ENCODE measurements around the gene DDX49.
"Not testable (repeated sequence)": the region's sequence is repeated elsewhere in the genome, so short reads cannot be mapped to it uniquely, and the experiment has no call there.

DDX49 gene

GRCh38 chr19:18895824-18896341 lies 23.6 kb upstream of the DDX49 start, which contains the start of gene CERS1:
TSS of gene CERS1 (minus strand) at chr19:18896158. CDS start at chr19:18896072, 86 bp downstream.
- DNase-seq (ENCODE audit: low read depth in 2 of 2), result no peak

DNA sequence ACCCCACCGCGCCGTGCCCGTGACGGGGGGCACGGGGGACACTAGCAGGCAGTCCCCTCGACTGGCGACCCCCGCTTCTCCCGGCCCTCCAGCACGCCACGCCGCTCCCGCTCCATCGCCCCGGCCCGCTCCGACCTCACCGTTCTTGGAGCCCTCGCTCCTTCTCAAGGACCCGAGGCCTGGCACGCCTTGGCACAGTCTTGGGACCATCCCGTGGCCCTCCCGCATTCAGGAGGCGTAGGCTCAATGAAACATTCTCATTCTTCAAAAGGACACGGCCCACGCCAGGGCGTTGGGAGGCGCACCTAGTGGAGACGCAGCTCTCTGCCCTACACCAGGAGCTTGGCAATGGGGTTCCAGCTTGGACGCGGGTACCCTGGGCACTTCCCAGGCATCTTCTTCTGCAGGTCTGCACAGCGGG lies 23.1 kb upstream of the DDX49 start:
- DNase-seq (ENCODE audit: low read depth in 2 of 2), result no peak

GRCh38 chr19:18897094-18898029 lies 22.2 kb upstream of the DDX49 start:
- DNase-seq (ENCODE audit: low read depth in 2 of 2), result no peak

DNA sequence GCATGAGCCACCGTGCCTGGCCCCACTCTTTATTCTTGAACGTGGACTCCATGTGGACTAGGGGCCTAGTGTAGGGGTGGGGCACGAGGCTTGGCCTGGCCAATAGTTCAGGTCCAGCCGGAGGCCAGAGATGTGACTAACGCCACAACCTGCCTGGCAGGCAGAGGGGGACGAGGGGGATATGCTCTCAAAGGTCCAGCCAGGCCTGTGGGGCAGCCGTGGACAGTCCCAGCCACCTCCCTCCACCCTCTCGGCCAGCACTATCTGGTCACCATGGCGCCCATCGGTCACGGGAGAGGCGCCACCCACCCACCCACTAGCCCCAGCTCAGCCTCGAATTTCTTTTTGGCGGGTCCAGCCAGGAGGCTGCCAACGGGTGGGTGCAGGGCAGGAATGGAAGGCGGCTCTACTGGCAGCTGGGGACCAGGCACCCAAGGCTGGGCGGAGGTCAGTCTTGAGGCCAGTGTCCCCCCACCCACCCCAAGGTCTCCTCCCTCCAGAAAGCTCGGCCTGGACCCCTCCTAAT lies 21.4 kb upstream of the DDX49 start:
- no peak for DNase-seq (ENCODE audit: low read depth in 2 of 2)

DNA sequence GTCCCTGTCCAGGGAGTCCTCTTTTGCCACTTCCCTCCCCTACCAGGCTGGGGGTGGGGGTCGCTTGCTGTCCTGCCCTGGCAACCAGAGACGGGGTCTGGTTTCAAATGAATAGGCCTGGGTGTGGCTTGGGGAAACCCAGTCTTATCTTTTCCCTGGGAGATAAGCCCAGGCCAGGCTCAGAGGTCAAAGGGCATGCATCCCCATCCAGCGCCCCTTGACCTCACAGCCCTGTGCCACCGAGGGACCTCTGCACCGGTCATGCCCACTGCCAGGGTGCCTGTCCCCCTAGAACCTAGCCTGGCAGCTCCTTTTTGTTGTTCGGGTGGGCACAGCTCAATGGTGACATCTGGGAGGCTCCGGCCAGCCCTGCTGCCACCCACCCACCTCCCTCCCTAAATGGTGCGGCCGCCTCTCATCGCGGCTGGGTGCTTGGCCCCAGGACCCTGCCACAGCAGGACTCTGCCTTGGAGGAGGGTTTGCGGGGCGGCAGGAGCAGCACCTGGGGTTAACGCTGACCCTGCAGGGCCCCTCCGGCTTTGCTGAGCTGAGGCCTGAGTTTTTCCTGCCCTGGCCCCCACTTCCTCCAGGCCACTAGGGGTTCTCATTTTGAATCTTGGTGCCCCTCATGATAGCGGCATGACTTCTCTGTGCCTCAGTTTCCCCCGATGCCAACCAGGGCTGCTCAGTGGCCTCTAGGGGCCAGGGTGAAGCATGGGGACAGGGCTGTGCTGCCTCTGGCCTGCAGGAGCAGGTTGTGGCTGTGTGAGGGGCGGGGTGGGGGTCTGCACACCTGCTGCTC lies 20.7 kb upstream of the DDX49 start:
- no peak for DNase-seq (ENCODE audit: low read depth in 2 of 2)

- DNase-seq (ENCODE audit: low read depth in 2 of 2), result no peak
Observed at GRCh38 chr19:18899624-18900560, 19.6 kb upstream of the DDX49 start.

DNA sequence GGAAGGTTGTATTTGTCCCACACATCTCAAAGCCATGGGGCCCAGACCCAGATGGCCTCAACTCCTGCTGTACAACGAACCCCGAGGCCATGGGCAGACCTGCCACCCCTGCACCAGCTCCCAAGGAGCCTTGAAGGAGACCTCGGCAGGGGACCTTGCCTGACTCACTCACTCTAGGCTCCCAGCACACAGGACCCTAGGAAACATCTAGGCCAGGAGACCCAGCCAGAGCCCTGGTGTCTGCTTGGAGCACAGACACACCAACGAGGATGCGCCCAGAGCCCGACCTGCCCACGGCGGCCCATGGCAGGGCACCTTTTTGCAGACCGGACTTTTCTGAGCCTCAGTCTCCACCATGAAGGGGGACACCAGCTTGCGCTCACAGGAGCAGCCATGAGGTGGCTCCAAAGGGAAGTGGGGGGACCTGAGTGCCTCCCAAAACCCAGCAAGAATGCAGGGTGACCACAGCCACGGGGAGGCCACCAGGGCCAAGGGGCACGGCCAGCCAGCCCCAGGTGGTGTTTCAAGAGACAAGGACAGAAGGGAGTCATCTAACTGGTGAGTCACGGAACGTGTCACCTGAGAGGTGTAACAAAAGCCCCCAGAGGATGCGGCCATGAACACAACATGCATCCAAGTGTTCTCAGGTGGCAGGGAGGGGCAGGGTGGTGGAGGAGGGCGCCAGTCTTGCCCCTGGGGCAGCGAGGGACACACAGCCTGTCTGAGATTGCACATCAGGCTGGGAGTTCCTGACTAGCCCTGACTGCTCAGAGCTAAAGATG lies 18.6 kb upstream of the DDX49 start:
- no peak for DNase-seq (ENCODE audit: low read depth in 2 of 2)

- no peak for DNase-seq (ENCODE audit: low read depth in 2 of 2)
Observed at GRCh38 chr19:18901491-18901890, 18.0 kb upstream of the DDX49 start.

- not testable (repeated sequence) for DNase-seq (ENCODE audit: low read depth in 2 of 2)
Observed at GRCh38 chr19:18902519-18902918, 17.0 kb upstream of the DDX49 start.

DNA sequence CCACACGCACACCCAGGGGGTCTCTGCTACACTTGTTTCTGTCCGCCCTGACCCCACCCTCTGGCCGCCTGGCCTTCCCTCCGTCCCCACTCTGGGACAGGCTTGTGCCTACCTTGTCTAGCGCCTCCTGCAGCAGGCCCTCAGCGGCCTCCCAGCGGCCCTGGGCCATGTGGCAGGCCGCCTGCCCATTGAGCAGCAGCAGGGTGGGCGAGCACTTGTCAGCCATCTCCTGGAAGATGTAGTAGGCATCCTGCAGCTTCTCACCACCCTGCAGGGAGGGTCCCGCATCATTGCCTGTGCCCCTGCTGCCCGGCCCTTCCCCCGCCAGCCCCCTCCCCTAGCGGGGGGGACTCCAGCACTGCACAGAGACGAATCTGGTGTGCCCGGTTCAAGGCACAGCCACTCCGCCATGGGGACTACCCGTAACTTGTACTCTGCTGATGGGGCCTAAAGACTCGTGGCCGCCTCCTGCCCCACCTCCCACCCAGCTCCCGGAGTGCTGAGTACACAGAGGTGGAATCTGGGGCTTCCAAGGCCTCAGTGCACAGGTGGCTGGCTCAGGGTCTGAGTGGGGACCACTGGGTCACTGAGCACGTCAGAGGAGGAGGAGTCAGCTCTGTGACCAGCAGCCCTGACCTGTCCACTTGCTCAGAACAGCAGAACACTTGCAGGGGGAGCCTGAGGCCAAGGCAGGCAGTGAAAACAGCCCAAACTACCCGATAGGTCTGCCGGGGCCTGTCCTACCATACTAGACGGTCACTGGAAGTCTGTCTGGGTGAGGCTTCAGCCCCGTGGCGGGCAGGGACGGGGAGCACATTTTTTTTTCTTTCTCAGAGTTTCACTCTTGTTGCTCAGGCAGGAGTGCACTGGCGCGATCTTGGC lies 16.1 kb upstream of the DDX49 start:
- no peak for DNase-seq (ENCODE audit: low read depth in 2 of 2)

DNA sequence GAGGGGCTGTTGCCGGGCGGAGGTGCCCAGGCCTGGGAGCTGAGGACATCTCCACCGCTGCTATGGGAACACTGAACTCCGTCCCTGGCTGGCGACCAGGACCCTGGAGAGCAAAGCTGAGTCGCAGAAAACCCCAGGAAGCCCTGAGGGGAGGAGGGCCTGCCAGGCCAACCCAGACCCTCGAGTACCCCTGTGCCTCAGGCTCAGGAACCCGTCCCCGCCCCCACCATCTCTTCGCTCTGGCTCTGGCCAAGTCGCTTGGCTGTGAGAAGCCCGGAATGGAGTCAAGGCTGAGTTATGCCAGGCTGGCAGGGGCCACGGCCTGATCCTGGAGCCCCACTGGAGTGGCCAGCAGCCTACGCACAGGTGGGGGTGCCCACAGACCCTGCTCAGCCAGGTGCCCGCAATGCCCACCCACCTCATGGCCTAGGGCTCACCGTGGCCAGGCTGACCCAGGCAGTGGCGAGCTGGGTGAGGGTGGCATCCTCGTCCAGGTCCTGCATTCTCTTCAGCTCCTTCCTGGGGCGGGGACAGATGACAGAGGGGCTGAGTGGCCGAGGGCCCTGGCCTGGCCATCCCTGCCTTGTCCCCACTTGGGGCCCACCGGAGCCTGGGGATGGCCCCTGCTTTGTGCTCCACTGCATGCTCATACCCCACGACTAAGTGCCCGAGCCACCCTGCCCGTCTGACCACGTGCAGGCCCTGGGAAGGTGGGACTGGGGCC lies 15.0 kb upstream of the DDX49 start:
- DNase-seq (ENCODE audit: low read depth in 2 of 2), result no peak

DNA sequence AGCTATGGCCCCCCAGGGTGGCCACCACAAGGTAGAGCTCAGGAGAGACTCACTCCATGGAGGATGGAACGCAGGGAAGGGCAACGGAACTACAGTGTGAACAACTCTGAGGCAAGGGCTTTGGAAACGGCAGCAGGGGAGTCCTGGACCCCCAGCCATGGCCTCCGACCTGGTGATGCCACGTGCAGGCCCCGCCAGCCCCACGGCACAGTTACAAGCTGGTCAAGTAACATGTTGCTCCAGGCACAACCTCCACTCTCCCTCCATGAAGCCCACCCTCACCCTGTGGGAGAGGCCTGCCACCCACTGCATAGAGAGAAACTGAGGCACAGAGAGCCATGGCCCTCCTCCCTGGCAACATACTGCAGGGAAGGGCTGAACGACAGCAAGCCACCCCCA lies 14.5 kb upstream of the DDX49 start:
- DNase-seq (ENCODE audit: low read depth in 2 of 2), result no peak

- DNase-seq (ENCODE audit: low read depth in 2 of 2), result no peak
Observed at GRCh38 chr19:18905513-18906236, 13.8 kb upstream of the DDX49 start.

GRCh38 chr19:18906605-18907519 lies 12.7 kb upstream of the DDX49 start:
- no peak for DNase-seq (ENCODE audit: low read depth in 2 of 2)

DNA sequence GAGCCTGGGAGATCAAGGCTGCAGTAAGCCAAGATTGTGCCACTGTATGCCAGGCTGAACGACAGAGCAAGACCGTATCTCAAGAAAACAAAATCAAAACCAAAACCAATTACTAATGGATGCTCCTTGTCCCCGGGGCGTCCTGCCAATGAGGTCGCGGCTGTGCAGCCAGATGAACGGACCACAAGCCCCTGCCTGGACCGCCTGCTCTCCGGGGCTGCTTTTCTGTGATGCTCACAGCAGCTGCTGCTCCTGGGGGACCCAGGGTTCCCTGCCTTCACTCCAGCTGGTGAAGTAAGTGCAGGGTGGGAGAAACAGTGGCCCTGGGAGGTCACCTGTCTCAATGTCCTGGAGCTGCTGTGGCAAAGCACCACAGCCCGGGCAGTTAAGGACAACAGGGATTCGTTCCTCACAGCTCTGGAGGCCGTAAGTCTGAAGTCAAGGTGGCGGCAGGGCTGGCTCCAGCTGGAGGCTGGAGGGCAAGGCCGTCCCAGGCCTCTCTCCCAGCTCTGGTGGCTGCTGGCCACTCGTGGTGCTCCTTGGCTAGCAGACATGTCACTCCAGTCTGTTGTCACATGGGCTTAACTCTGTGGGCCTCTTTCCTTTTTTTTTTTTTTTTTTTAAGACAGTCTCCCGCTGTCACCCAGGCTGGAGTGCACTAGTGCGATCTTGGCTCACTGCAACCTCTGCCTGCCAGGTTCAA lies 10.4 kb upstream of the DDX49 start:
- no peak for DNase-seq (ENCODE audit: low read depth in 2 of 2)

DNA sequence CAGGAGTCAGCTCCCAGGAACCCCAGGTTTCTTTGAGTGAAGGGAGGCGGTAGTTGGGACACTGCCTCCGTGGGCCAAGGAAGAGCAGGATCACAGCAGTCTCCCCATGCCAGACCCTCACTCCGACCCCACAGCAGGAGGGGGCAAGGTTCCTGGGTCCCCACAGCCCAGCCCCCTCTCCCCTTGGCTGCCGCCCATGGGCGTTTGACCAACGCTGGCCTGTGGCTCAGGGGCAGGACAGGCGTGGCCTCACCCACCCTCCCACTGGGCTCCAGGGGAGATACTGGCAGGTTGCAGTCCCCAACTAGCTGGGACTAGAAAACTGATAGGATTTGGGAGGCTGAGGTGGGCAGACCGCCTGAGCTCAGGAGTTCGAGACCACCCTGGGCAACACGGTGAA lies 9.5 kb upstream of the DDX49 start:
- DNase-seq (ENCODE audit: low read depth in 2 of 2), result no peak

All from activated CD4-positive, alpha-beta T cell treated with anti-CD3 and anti-CD28 coated beads for 24 hours (primary cell).